Stimulated activated CD4-positive, alpha-beta T cell treated with anti-CD3 and anti-CD28 coated beads, Interleukin-15, amount 100 ng/mL, for 24 hours (primary cell): ENCODE data around the gene NTN5.
"Not testable (repeated sequence)": the region's sequence is repeated elsewhere in the genome, so short reads cannot be mapped to it uniquely, and the experiment has no call there.

Experiments used
- DNase-seq: peaks from one replicate; pipeline ENCODE4 v3.0.0-alpha.2; 2020

NTN5 gene

GRCh38 chr19:48695743-48696352, 23.0 kb upstream of the NTN5 start, which contains the start of gene FUT2:
TSS of gene FUT2 (plus strand) at chr19:48695971. CDS start at chr19:48702957, 6,986 bp downstream.
- DNase-seq: no peak

GRCh38 chr19:48693629-48694028, 20.8 kb upstream of the NTN5 start:
- DNase-seq: not testable (repeated sequence)

GRCh38 chr19:48689449-48689848, 16.6 kb upstream of the NTN5 start:
- no peak for DNase-seq

- DNase-seq: no peak
Observed at GRCh38 chr19:48687776-48688175, 15.0 kb upstream of the NTN5 start.

GRCh38 chr19:48686637-48687036, 13.8 kb upstream of the NTN5 start:
- not testable (repeated sequence) for DNase-seq

- DNase-seq: no peak
Observed at GRCh38 chr19:48686088-48686487, 13.3 kb upstream of the NTN5 start.

- no peak for DNase-seq
Observed at GRCh38 chr19:48685583-48685982, 12.8 kb upstream of the NTN5 start.

- DNase-seq: peak; percentile 53
Observed at GRCh38 chr19:48683349-48683748, 10.5 kb upstream of the NTN5 start.

GRCh38 chr19:48681127-48681470, 8.3 kb upstream of the NTN5 start:
- DNase-seq: no peak

GRCh38 chr19:48680436-48681126, 7.8 kb upstream of the NTN5 start:
- DNase-seq: no peak

- DNase-seq: not testable (repeated sequence)
Observed at GRCh38 chr19:48680006-48680405, 7.2 kb upstream of the NTN5 start.

GRCh38 chr19:48678201-48678600, 5.4 kb upstream of the NTN5 start:
- no peak for DNase-seq

- no peak for DNase-seq
Observed at GRCh38 chr19:48676887-48677286, 4.1 kb upstream of the NTN5 start.

GRCh38 chr19:48676487-48676886, 3.7 kb upstream of the NTN5 start:
- DNase-seq: no peak

- peak; percentile 83 for DNase-seq
Observed at GRCh38 chr19:48674921-48675824, 2.4 kb upstream of the NTN5 start.

- no peak for DNase-seq
Observed at GRCh38 chr19:48674216-48674809, 1.5 kb upstream of the NTN5 start.

GRCh38 chr19:48673436-48674100, 751 bp upstream of the NTN5 start:
- DNase-seq: no peak

GRCh38 chr19:48671446-48671995, 1.3 kb downstream of the NTN5 start:
- no peak for DNase-seq

GRCh38 chr19:48670699-48671445, 1.9 kb downstream of the NTN5 start:
- DNase-seq: no peak

- DNase-seq: no peak
Observed at GRCh38 chr19:48669903-48670668, 2.7 kb downstream of the NTN5 start.

GRCh38 chr19:48668761-48669160, 4.1 kb downstream of the NTN5 start:
- DNase-seq: no peak
